GM12878 (cell line): ENCODE measurements around the gene RNLS. TPM values are rescaled to one million over a fixed set of nuclear protein-coding genes. Genes with fewer than 3 reads are reported as not detected.
A peak's percentile ranks its signal among the peaks of the same experiment; 100 is the strongest.

Experiments used
- ATAC-seq: fragments of 200-7000 bp; cut with Tn5 transposase; 3 replicates; pipeline ENCODE4 v1.9.1; 2020; ENCODE audit warnings: mild to moderate bottlenecking, moderate library complexity
- BruUV-seq: library from RNA; stranded (reverse); fragments of 400-500 nt; replicated peaks from 2 replicates; lab custom pipeline; 2021; lab: Mats Ljungman, UMichigan
- CTCF ChIA-PET: fragments of 300-600 bp; sonication (Branson Sonifier 250); formaldehyde crosslinking; extraction: SDS; loops from one replicate; lab custom pipeline; 2021; ENCODE audit warnings: inconsistent platforms; lab: Yijun Ruan, JAX
- POLR2A ChIA-PET: fragments of 350-600 bp; formaldehyde crosslinking; extraction: SDS; loops from one replicate; lab custom pipeline; 2021; ENCODE audit warnings: inconsistent platforms; lab: Charles Lee
- RAD21 ChIA-PET: fragments of 300-600 bp; sonication (Branson Sonifier 250); formaldehyde crosslinking; loops from one replicate; lab custom pipeline; 2023; ENCODE audit warnings: antibody characterized with exemption; ENCODE audit not compliant: unreplicated experiment; lab: Charles Lee
- SMC1A ChIA-PET: fragments of 300-600 bp; sonication (Branson Sonifier 250); formaldehyde crosslinking; loops from one replicate; lab custom pipeline; 2023; ENCODE audit not compliant: unreplicated experiment, uncharacterized antibody; lab: Charles Lee
- DNase-seq: peaks from one replicate; pipeline ENCODE4 v3.0.0-alpha.2; 2011; ENCODE audit warnings: low read depth, low spot score
- FAIRE-seq: peaks from 3 replicates; lab custom pipeline; 2011; peaks lifted over from hg19 to GRCh38; lab: Jason Lieb, UNC
- H2AFZ ChIP-seq: 2 replicates; pipeline ENCODE4 v1.6.0; 2011; ENCODE audit warnings: low read depth, low read length, control low read depth; ENCODE audit not compliant: control insufficient read depth
- H3K27ac ChIP-seq: 2 replicates; pipeline ENCODE4 v1.5.1; 2011; ENCODE audit warnings: control low read depth; ENCODE audit not compliant: control insufficient read depth, insufficient read depth
- H3K27me3 ChIP-seq, 2 experiments: replicated peaks in 1 of 2; 2 replicates each; pipeline versions ENCODE4 v1.6.0 to v1.6.1; 2011; ENCODE audit warnings: low read length in 1 of 2; ENCODE audit not compliant: control insufficient read depth in 2 of 2, insufficient read depth in 2 of 2
- H3K36me3 ChIP-seq, 2 experiments: 2 replicates each; pipeline ENCODE4 v1.5.1; 2011; ENCODE audit warnings: low read length in 1 of 2; ENCODE audit not compliant: control insufficient read depth in 2 of 2, insufficient read depth in 2 of 2
- H3K4me1 ChIP-seq: 2 replicates; pipeline ENCODE4 v1.6.1; 2011; ENCODE audit warnings: mild to moderate bottlenecking, low read length, moderate library complexity, mixed read lengths; ENCODE audit not compliant: control insufficient read depth, insufficient read depth
- H3K4me2 ChIP-seq: 2 replicates; pipeline ENCODE4 v1.6.0; 2011; ENCODE audit warnings: control low read depth; ENCODE audit not compliant: control insufficient read depth, insufficient read depth
- H3K4me3 ChIP-seq: fragments of 200-600 bp; sonication (generic); 2 replicates; pipeline ENCODE4 v1.5.1; 2016
- H3K79me2 ChIP-seq: 2 replicates; pipeline ENCODE4 v1.6.0; 2011; ENCODE audit warnings: low read length; ENCODE audit not compliant: control insufficient read depth, insufficient read depth
- H3K9ac ChIP-seq: 2 replicates; pipeline ENCODE4 v1.8.0; 2011; ENCODE audit warnings: low read length, control low read depth, mixed read lengths; ENCODE audit not compliant: control insufficient read depth, insufficient read depth
- H3K9me3 ChIP-seq: replicated peaks from 3 replicates; pipeline ENCODE4 v1.5.1; 2011; ENCODE audit warnings: mild to moderate bottlenecking, low read length; ENCODE audit not compliant: control insufficient read depth, insufficient read depth
- H4K20me1 ChIP-seq: 2 replicates; pipeline ENCODE4 v1.6.0; 2011; ENCODE audit not compliant: control insufficient read depth, insufficient read depth
- NRF1 ChIP-seq: conservative IDR thresholded peaks from 2 replicates; pipeline ENCODE4 v1.6.1; 2011; ENCODE audit warnings: mild to moderate bottlenecking, low read depth, low read length, improper control_type of control experiment
- TCF7 ChIP-seq: IDR thresholded peaks from 2 replicates; pipeline ENCODE4 v1.6.1; 2014; ENCODE audit warnings: antibody characterized with exemption, borderline replicate concordance
- in situ Hi-C: fragments of 300-500 bp; cut with MboI; formaldehyde crosslinking; loops from 9 replicates; pipeline ENCODE4 v1.14.3; 2018; ENCODE audit warnings: mixed read lengths
- intact Hi-C: fragments of 100-400 bp; cut with micrococcal nuclease; formaldehyde crosslinking; loops from one replicate; pipeline ENCODE4 v1.14.2; 2022; ENCODE audit not compliant: unreplicated experiment
- polyA plus RNA-seq, 11 experiments: library from polyadenylated mRNA; depleted of rRNA in 4 of 11; unstranded in 6 of 11; stranded (reverse) in 5 of 11; fragments of >200 nt; fragmentation: Nextera tagmentation in 4 of 11; fragmentation: Illumina TruSeq in 1 of 11; extraction: Ambion mirVana in 4 of 11; extraction: Trizol in 1 of 11; gene quantifications; 1 replicate in 1 of 11; 2 replicates in 10 of 11; pipeline versions ENCODE4 v1.2.1 to v1.2.3, GENCODE V29; 2011 to 2016; ENCODE audit warnings: inconsistent platforms in 2 of 11, missing spikeins in 2 of 11, low read depth in 1 of 11
- total RNA-seq, 4 experiments: library from RNA; depleted of rRNA in 3 of 4; stranded (reverse); fragments of >200 nt in 3 of 4; fragmentation: Illumina TruSeq in 1 of 4; extraction: Trizol in 1 of 4; gene quantifications; 2 replicates each; pipeline versions ENCODE4 v1.2.1 to v1.2.3, GENCODE V29; 2013 to 2021
- TF ChIP-seq, protein P1 (sequence below): fragments of 450-650 bp; IDR thresholded peaks from 2 replicates; pipeline ENCODE4 v1.6.1; 2017; ENCODE audit warnings: borderline replicate concordance
- TF ChIP-seq, protein P2 (sequence below): fragments of 450-650 bp; IDR thresholded peaks from 2 replicates; pipeline ENCODE4 v1.6.1; 2016; ENCODE audit warnings: mild to moderate bottlenecking, moderate library complexity, borderline replicate concordance

Gene RNLS
- total and polyA plus RNA-seq, 10 of the 15 experiments (the other 5 are each of a cell fraction or from before 2014, with no cell fraction given): 3.4 to 6.7 (median 4.6) TPM

DNA sequence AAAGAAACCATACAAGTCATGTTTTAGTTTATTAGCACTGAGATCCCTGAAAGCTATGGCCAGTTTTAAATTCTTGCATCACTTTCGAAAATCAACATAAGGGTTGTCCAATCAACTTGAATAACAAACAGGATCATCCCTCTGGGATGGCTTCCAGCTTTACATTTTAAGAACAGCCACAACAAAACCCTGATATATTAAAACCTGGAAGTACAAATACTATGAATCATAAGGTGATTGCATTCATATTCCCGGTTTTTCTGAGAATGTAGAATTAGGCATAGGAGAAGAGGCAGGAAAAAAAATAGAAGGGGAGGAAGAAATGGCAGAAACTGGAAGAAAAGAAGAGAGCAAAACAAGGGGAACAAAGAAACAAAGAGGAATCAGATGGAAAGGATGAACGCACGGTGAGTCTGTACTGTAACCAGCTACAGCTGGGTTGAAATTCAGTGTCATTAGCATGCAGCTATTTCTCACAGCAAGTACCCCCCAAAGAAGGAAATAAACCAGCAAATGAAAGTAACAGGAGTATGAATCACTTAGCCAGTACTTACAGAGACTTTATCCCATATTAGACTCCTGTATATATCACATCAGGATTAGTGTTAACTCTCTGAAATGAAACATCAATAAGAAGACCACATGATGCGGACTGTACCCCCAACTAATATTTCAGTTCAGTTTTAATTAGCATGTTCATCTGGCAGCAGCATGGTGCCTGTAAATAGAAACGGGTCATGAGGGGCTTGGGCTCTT lies 301.3 kb downstream of the RNLS start (continued):
- TF ChIP-seq NRF1 (no peak), TCF7 (no peak)

DNA sequence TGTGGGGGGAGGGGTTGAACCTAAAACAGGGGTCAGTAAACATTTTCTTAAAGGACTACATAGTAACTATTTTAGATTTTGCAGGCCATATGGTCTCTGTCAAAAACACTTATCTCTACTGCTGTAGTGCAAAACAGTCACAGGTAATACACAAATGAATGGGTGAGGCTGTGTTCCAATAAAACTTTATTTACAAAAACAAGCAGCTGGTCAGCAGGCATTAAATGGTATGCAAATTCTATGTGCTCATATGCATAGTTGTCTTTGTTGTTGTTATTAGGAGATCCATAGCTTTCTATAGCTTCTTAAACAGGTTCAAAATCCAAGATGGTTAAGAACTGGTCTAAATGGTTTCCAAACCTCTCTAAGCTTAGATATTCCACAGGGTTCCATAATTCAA lies 302.6 kb downstream of the RNLS start:
- H3K4me1 ChIP-seq: no peaks in the 10 kb centered on the region
- no peaks in the 10 kb centered on the region for H3K27me3 ChIP-seq
- H3K9ac ChIP-seq: no peak overlapping the region
- no peaks in the 10 kb centered on the region for H3K9me3 ChIP-seq
- intact Hi-C loops: no loop called here
- SMC1A ChIA-PET: interaction anchor here (0.6 to 2.5 kb wide), 10 partner anchors 9 to 142 kb away, joined by 3 to 10 read pairs (median 3); no protein-coding TSS in a partner anchor
- no peak for ATAC-seq
- DNase-seq: no peak
- in situ Hi-C loops: no loop called here
- no peak overlapping the region for H3K4me3 ChIP-seq
- no peak for FAIRE-seq
- POLR2A ChIA-PET: interaction anchor here (1.2 to 1.3 kb wide), 2 partner anchors 9 to 49 kb away, joined by 3 to 4 read pairs; no protein-coding TSS in a partner anchor
- H4K20me1 ChIP-seq: no peaks in the 10 kb centered on the region
- no TSS peak for BruUV-seq
- no peaks in the 10 kb centered on the region for H3K79me2 ChIP-seq
- H3K36me3 ChIP-seq: no peaks in the 10 kb centered on the region
- H3K27ac ChIP-seq: no peak overlapping the region
- H3K4me2 ChIP-seq: no peak overlapping the region
- TF ChIP-seq, protein P1, sequence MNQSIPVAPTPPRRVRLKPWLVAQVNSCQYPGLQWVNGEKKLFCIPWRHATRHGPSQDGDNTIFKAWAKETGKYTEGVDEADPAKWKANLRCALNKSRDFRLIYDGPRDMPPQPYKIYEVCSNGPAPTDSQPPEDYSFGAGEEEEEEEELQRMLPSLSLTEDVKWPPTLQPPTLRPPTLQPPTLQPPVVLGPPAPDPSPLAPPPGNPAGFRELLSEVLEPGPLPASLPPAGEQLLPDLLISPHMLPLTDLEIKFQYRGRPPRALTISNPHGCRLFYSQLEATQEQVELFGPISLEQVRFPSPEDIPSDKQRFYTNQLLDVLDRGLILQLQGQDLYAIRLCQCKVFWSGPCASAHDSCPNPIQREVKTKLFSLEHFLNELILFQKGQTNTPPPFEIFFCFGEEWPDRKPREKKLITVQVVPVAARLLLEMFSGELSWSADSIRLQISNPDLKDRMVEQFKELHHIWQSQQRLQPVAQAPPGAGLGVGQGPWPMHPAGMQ: no peak
- TF ChIP-seq, protein P2, sequence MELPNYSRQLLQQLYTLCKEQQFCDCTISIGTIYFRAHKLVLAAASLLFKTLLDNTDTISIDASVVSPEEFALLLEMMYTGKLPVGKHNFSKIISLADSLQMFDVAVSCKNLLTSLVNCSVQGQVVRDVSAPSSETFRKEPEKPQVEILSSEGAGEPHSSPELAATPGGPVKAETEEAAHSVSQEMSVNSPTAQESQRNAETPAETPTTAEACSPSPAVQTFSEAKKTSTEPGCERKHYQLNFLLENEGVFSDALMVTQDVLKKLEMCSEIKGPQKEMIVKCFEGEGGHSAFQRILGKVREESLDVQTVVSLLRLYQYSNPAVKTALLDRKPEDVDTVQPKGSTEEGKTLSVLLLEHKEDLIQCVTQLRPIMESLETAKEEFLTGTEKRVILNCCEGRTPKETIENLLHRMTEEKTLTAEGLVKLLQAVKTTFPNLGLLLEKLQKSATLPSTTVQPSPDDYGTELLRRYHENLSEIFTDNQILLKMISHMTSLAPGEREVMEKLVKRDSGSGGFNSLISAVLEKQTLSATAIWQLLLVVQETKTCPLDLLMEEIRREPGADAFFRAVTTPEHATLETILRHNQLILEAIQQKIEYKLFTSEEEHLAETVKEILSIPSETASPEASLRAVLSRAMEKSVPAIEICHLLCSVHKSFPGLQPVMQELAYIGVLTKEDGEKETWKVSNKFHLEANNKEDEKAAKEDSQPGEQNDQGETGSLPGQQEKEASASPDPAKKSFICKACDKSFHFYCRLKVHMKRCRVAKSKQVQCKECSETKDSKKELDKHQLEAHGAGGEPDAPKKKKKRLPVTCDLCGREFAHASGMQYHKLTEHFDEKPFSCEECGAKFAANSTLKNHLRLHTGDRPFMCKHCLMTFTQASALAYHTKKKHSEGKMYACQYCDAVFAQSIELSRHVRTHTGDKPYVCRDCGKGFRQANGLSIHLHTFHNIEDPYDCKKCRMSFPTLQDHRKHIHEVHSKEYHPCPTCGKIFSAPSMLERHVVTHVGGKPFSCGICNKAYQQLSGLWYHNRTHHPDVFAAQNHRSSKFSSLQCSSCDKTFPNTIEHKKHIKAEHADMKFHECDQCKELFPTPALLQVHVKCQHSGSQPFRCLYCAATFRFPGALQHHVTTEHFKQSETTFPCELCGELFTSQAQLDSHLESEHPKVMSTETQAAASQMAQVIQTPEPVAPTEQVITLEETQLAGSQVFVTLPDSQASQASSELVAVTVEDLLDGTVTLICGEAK: peak; percentile 80
- RAD21 ChIA-PET: interaction anchor here (1.1 to 1.4 kb wide), 3 partner anchors 13 to 109 kb away, joined by 3 read pairs; no protein-coding TSS in a partner anchor
- no peak overlapping the region for H2AFZ ChIP-seq
- CTCF ChIA-PET: interaction anchor here (1.1 to 2.1 kb wide), 4 partner anchors 10 to 419 kb away, joined by 4 to 8 read pairs (median 5); no protein-coding TSS in a partner anchor
